Inflammatory macrophage treated with lipopolysaccharide for 4 hours (primary cell): ENCODE measurements around the gene TAS1R2.
A peak's percentile ranks its signal among the peaks of the same experiment; 100 is the strongest.
"Not testable (repeated sequence)": the region's sequence is repeated elsewhere in the genome, so short reads cannot be mapped to it uniquely, and the experiment has no call there.

Experiments used
- DNase-seq: peaks from one replicate; pipeline ENCODE4 v3.0.0-alpha.2; 2020

The TAS1R2 gene

DNA sequence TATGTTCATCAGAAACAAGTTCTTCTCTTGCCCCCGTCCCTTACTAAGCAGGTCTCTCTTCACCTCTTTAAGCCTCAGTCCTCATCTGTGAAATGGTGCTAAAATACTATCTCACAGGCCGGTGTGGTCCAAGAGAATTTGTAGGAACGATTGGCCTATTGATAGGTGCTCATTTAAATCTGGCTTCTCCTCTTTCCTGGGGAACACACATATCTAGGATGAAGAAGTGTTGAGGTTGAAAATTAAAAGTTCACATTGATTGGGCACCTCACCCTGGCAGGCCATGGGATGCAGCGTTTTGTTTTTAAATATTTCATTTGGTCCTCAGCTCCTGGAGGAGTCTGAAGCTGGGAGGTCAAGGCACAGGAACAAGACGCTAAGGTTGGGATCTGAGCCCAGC is 8.9 kb upstream of the TAS1R2 start:
- no peak for DNase-seq

DNA sequence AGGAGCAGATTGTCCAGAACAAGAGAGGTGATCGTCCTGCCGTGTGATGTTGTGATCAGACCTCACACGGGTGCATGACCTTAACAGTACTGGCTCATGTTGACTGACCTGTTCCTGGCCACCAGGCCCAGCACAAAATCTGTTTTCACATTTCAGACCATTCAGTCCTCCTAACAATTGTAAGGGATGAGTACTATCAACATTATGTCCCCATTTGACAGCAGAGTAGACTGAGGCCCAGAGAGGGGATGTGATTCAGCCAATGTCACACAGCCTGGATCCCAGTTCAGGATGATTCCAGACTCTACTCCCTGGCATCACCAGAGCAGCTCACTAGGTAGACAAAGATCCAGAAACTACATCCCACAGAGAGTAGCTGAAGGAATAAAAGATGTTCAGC is 7.4 kb upstream of the TAS1R2 start:
- DNase-seq = no peak

DNA sequence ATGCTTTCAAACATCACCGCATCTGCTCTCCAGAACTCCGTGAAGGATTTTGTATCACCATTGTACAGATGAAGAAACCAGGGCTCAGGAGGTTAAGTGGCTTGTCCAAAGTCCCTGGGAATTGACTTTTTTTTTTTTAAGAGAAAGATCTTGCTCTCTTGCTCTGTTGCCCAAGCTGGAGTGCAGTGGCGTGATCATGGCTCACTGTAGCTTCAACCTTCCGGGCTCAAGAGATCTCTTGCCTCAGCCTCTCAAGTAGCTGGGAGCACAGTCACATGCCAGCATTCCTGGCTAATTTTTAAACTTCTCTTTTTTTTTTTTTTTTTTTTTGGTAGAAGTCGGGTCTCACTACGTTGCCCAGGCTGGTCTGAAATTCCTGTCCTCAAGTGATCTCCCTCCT is 6.9 kb upstream of the TAS1R2 start:
- no peak for DNase-seq

DNA sequence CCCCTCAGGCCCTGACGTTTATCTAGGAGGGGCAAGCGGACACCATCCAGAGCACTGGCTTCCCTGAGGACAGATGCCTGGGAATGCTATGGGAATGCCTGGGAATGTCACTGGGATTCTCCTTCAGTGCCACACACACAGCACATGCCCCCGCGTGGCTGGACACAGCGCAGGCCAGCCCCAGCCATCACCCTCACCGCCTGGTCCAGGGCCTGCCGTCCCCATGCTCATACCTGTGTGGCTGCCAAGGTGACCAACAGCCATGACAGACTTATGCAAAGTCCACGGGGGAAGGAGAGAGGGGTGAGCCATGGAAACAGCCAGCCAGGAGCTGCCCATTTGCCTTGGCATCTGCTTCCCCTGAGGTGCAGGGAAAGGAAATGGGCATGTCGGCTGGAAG is 5.7 kb upstream of the TAS1R2 start:
- DNase-seq = no peak

DNA sequence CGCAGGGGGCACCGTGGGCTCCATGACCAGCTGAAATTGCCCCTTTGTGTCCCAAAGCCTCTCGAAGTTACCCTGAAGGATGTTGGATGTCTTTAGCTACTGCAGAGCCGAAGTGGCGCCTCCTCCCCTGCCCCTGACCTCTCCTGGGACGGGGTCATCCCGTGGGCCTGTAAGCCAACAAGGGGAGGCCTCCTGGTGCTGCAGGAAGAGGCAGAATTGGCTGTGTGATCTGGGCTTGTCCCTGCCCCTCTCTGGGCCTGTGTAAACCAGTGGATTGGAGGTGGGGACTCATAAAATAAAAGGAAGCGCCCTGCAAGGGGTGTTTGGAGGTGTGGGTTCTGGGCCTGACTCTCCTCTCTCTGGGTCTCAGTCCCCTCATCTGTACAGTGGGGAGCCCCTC is 2.1 kb upstream of the TAS1R2 start:
- no peak for DNase-seq

DNA sequence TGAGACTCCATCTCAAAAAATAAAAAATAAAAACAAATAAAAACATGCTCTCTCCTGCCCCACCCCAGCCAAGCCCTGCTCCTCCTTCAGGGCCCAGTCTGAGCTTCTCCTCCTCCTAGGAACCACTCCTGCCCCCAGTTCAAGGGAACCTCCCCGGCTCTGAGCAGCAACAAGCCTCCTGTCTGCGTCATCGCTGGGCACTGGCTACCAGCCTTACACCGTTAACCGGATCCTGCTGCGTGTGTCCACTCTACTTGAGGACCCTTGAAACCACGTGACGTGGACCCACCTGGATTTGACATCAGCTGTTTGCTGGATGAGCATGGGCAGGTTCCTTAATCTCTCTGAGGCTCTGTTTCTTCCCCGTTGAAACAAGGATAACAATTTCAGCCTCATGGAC is 1.6 kb upstream of the TAS1R2 start:
- no peak for DNase-seq

DNA sequence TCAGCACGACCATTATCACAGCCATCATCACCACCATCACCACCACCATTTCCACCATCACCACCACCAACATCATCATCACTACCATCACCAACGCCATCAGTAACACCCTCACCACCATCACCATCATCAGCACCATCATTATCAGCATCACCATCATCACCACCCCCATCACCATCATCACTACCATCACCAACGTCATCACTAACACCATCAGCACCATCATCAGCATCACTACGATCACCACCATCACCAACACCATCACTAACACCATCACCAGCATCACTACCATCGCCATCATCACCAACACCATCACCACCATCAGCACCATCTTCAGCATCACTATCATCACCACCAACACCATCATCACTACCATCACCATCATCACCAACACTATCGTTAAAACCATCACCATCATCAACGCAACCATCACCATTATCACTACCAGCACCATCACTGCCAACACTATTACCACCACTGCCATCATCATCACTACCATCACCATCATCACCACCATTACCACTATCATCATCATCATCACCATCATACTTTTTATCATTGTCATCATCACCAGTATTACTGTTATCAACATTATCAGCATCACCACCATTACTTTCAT is 1.3 kb downstream of the TAS1R2 start:
- DNase-seq = no peak

DNA sequence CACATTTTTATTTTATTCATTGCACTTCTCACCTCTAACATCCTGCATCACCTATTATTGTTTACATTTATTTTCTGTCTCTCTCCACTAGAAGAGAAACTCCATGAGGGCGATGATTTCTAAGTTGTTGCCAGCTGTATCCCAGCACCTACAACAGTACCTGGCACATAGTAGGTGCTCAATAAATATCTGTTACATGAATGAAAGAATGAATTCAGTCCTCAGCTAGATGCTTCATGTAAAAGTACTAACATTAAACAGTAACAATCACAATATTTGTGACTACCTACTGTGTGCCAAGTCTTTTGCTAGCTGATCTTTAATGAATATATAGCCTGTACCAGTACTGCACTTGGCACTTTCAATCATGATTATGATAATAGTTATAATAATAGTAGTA is 3.0 kb downstream of the TAS1R2 start:
- DNase-seq = no peak

DNA sequence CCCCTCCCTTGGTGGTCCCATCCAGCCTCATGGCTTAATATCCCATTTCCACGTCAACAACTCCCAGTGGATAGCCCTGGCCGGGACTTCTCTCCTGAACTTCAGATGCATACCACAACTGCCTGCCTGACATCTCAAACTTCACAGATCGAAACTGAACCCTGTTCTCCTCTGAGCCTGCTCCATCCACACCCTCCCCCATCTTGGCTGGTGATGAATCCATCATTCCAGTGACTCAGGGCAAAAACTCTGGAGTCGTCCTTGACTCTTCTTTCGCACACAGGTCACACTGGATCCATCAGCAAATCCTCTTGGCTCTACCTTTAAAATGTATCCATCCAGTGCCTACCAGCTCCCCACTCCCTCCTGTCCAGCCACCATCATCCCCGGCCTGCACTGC is 3.9 kb downstream of the TAS1R2 start:
- DNase-seq = no peak

DNA sequence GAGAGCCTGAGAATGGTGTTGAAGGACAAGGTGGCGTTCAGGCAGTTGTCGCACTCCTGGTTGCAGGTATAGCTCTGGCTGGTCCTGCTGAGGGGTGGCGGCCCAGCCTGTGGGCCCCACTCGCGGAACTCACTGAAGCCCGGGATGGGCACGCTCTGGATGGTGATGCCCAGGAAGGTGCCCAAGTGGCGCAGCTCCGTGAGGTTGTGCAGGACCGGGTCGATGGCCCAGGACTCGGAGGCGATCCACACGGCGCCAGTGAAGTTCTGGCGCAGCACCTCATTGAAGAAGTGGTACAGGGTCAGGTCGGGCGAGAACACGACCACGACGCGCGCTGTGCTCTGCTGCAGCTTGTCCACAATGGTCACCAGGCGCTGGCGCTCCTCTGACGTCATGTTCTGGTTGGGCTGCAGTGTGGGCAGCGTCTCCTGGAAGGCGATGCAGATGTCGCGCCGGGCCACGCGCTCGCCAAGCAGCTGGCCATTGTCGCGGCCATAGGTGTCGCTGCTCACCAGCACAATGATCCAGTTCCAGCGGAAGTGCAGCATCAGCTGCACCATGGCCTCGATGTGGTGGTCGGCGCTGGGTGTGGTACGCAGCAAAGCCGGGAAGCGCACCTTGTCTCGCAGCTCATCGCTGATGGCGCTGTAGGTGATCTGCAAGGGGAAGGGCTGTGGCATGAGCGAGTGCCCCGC is 5.0 kb downstream of the TAS1R2 start:
- DNase-seq = no peak

DNA sequence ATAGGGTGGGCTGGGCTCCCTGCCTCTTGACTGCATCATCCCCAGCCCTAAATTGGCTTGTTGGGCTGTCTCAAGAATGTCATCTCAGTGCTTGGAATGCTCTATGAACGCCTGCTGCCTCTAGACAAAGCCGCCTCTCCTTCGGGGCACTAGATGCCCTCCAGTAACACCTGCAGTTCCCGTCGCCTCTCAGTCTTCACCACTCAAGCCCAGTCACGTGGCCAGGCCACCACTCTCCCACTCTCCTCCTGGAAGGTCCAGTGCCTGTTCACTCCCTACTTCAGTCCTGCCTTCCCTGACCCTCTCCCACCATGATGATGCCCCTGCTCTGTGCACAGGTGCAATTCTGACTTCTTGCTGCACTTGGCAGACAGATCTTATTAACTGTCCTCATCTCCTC is 7.0 kb downstream of the TAS1R2 start:
- DNase-seq = no peak

DNA sequence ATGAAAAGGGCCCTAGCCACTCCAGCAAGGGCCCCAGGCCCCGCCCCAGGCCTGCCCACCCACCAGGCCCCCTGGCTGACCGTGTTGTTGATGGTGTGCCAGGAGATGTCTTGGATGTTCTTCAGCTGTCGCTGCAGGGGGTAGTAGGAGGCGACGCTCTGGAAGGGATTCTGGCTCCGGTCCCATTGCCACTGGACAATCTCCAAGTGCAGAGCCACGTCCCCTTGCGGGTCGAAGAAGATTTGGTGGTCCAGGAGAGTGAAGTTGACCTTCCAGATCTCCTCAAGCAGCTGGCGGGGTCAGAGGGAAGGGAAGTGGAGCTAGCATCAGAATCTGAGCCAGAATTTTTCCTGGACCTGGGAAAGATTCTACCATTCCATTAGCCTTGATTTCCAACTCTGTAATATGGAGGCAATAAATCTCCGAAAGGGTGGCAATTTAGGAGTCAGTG is 10.2 kb downstream of the TAS1R2 start:
- no peak for DNase-seq

DNA sequence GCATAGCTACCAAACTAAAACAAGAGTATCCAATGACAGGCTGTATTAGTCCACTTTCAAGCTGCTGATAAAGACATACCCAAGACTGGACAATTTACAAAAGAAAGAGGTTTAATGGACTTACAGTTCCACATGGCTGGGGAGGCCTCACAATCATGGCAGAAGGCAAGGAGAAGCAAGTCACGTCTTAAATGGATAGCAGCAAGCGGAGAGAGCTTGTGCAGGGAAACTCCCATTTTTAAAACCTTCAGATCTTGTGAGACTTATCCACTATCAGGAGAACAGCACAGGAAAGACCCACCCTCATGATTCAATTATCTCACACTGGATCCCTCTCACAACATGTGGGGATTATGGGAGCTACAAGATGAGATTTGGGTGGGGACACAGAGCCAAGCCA is 11.7 kb downstream of the TAS1R2 start:
- not testable (repeated sequence) for DNase-seq

DNA sequence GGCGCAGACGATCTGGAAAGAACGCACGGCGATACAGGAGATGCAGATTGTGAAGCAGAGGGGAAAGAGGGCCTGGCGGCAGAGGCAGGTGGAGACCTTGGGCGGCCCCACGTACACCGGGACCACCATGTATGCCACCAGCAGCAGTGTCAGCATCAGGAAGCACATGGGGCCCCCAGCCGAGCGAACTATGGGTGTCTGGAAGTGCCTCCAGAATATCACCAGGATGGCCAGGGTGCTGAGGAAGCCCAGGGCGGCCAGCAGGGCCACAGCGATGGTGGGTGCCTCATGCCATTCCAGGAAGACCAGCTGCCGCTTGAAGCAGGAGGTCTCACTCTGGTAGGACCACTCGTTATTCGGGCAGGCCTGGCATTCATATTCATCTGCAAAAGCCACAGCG is 19.3 kb downstream of the TAS1R2 start:
- DNase-seq = no peak

DNA sequence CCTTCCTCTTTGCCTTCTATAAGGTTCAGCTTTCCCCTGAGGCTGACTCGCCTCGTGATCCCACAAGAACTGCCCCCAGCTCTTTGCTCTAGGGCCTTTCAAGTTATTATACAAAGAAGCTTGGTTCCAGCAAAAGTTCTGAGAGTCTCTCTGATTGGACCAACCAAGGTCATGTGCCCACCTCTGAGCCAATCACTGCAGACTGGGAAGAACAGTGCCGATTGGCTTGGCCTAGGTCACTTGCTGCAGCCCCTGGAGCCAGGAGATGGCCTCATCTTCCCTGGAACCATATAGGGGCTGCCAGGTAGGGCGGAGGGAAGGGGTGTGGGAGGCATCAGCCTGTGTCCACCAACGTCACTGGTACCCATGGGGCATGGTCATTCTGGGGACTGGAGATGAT is 22.8 kb downstream of the TAS1R2 start:
- no peak for DNase-seq

DNA sequence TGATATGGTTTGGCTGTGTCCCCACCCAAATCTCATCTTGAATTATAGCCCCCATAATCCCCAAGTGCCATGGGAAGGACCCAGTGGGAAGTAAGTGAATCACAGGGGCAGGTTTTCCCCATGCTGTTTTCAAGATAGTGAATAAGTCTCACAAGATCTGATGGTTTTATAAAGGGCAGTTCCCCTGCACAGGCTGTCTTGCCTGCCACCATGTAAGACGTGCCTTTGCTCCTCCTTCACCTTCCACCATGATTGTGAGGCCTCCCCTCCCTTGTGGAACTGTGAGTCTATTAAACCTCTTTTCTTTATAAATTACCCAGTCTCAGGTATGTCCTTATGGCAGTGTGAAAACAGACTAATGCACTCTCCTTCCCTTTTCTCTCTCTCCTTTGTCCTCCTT is 27.1 kb downstream of the TAS1R2 start:
- DNase-seq = not testable (repeated sequence)

DNA sequence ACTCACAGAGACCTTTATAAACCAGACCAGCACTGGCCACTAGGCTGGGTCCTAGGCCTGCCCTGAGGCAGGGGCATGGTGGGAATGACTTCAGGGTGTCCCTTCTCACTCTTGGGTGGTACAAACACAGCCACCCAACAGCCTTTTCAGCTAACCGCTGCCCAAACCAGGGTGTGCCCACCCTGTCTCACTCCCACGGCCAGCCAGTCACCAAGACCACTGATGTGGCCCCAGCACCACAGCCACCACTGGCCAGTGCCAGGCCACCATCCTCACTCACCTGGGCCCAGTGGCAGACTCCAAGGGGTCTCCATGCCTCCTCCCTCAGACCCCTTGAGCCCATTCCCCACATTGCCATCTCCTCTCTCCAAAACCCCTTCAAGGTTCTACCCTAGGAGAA is 27.8 kb downstream of the TAS1R2 start:
- no peak for DNase-seq

DNA sequence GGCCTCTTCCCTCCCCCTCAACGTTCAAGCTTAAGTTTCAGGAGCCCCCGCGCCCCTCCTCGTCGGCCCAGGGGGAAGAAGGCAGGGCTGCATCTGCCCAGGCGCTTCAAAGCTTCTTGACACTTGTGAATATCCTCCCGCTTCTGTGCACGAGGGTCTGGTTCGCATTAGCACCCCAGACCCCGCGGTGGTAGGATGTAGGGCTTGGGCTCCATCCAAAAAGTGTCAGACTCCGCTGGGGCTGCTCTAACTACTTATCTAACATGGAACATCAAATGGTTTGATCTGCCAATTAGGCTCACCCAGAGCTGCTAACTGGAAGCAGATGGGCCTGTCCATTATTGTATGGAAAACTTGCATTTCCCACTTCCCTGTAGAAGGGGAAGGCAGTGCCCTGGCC is 28.9 kb downstream of the TAS1R2 start:
- no peak for DNase-seq

DNA sequence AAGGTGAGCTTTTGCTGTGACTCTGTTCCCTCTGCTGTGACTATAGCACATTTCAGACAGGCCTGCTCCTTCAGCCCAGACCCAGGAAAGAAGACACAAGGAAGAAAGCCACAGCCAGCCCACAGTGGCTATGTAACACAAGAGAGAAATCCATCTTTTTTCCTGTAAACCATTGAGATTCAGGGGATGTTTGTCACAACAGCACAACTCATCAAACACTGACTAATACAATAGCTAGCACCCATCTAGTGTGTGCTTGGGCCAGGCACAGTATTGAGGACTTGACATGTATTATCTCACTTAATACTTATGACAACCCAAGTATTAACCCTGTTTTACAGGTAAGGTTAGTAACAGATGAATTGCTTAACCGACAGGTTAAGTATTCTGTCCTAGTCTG is 29.8 kb downstream of the TAS1R2 start:
- DNase-seq = no peak

DNA sequence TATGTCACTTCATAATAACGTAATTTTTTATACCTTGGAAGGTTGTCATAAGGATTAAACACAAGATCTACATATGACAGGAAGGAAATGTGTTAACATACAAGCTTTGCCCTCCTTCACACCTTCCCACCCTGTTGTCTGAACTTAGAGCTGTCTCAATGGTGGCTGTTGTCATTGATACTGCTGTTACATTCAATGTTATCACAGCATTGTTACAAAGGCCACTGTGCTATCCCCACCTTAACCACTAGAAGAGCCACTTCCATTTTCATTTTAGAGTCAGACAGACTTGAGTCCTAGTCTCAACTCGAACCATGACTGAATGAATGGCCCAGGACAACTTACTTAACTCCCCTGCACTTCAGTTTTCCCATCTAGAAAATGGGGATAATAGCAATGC is 31.2 kb downstream of the TAS1R2 start:
- no peak for DNase-seq

DNA sequence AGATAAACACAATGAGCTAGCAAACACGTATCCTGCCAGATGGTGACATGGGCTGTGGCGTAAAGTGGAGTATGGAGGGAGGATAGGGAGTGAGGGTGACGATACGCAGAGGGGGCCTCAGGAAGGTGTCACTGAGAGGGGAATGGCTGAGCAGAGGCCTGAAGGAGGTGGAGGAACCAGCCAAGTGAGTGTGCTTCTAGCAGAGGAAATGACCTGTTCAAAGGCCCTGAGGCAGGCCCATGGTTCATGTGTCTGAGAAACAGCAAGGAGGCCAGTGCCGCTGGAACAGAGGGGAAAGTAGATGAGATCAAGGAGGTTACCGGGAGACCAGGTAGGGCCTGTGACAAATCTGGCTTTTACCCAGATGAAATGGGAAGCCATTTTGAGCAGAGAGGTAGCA is 36.0 kb downstream of the TAS1R2 start:
- no peak for DNase-seq

DNA sequence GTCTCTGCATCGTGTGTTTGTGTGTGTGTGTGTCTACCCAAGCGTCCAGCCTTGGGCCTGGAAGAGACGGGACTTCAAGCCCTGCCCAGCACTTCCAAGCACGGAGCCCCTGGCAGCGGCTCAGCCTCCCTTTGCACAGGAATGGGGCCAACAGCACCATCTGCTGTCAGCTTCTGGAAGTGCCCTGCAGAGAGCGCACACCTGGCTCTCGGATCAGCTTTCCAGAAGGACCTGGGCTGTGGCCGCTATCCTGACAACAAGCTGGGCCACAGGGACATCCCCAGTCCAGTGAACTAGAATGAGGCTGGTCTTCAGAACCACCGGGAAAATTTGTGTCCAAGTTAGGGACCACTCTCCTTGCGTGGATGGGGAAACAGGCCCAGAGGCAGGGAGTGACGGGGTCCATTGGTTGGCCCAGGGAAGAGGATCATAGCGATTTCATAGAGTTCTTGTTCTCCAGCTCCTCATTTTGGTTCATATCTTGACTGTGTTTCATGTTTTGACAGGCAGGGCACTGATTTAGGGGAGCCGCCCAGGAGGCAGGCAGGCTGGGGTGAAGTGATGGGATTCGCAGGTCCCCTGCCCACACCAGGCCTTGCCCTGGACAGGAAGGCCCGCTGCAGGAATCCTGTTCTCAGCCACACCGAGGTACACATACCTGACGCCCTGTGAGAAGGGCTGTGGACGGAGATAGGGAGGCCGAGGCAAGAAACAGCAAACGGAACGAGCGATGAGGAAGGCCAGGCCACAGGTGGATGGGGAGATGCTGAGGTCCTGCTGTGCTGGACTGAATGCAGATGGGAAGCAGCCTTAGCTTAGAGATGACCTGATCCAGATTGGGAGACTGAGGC is 38.4 kb downstream of the TAS1R2 start:
- DNase-seq = peak; percentile 40

DNA sequence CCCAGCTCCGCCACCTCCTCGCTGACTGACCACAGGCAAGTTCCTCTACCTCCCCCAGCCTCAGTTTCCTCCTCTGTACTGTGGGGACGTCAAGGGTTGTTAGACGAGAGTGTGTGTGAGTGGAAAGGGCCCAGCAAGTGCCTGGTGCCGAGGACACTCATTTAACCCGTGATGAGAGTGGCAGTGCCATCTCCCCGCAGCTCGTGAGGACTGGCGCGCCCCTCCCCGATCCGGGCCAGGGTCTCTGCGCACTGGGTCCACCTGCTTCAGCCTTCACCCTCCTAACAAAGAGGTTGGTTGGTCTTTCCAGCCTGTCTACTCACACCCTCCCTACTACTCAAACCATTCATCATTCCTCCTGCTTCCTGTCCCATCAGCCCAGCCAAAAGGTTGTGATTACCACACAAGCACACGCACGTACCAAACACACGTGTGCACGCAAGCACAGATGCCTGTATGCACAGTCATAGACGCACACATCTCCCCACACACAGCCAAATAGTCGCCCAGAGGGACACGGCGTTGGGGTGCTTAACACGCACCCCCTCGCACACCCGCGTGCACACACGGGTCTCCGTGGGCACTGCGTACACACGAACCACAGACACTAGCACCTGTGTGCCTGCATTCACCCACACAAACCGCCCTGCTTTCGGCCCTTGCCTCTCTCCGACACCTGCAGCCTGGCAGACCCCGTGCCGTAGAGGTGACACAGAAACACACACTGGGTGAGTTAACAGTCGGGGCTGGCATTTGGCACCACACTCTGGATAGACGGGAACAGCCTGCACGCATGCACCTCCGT is 39.3 kb downstream of the TAS1R2 start:
- no peak for DNase-seq
